IgD-negative memory B cell (primary cell): ENCODE results near the gene FOXP3. TPM values are rescaled to one million over a fixed set of nuclear protein-coding genes. Genes with fewer than 3 reads are reported as not detected.

Experiments
- H3K27ac Mint-ChIP-seq, 3 donors: one replicate each; pipeline ENCODE4 v1.8.0; 2020 to 2022; ENCODE audit warnings: mild to moderate bottlenecking in 3 of 3, mixed read lengths in 3 of 3, moderate library complexity in 1 of 3
- H3K27me3 Mint-ChIP-seq: one replicate; pipeline ENCODE4 v1.8.0; 2021; ENCODE audit warnings: mixed read lengths
- H3K36me3 Mint-ChIP-seq: one replicate; pipeline ENCODE4 v1.8.0; 2020; ENCODE audit warnings: mild to moderate bottlenecking, mixed read lengths
- H3K4me1 Mint-ChIP-seq, 3 donors: one replicate each; pipeline ENCODE4 v1.8.0; 2020 to 2022; ENCODE audit warnings: mixed read lengths in 3 of 3, mild to moderate bottlenecking in 1 of 3
- H3K4me3 Mint-ChIP-seq, 4 donors: one replicate each; pipeline ENCODE4 v1.8.0; 2020 to 2022; ENCODE audit warnings: mild to moderate bottlenecking in 4 of 4, mixed read lengths in 4 of 4, moderate library complexity in 3 of 4
- H3K9me3 Mint-ChIP-seq, 3 donors: one replicate each; pipeline ENCODE4 v1.8.0; 2020 to 2021; ENCODE audit warnings: mixed read lengths in 3 of 3, mild to moderate bottlenecking in 1 of 3
- polyA plus RNA-seq: library from polyadenylated mRNA; unstranded; fragments of 300-500 nt; fragmentation: Illumina TruSeq; gene quantifications from one replicate; pipeline ENCODE4 v1.2.3, GENCODE V29; 2021

The FOXP3 gene
- polyA plus RNA-seq, 1 donor from 2014 or later: 0.09 TPM

GRCh38 chrX:49266523-49267445 lies 2.3 kb upstream of the FOXP3 start:
- H3K4me3 Mint-ChIP-seq: peak overlapping the region in 3 of 4 donors; percentile 2 to 55 (median 48)

GRCh38 chrX:49263631-49264030 lies 879 bp downstream of the FOXP3 start:
- no peaks in the 10 kb centered on the region for H3K36me3 Mint-ChIP-seq
- H3K9me3 Mint-ChIP-seq: no peaks in the 10 kb centered on the region
- H3K27me3 Mint-ChIP-seq: peaks cover 7% of the 10 kb centered on the region
- peak overlapping the region in 1 of 3 donors; percentile 34 for H3K27ac Mint-ChIP-seq
- peaks cover 0 to 5% (median 0%) of the 10 kb centered on the region in 3 donors for H3K4me1 Mint-ChIP-seq
- H3K4me3 Mint-ChIP-seq: no peak overlapping the region

More at GRCh38 chrX:49266523-49267445, 2.3 kb upstream of the FOXP3 start:
- Mint-ChIP-seq H3K4me1 (peaks cover 5 to 10% (median 7%) of the 10 kb centered on the region in 3 donors), H3K9me3 (no peaks in the 10 kb centered on the region), H3K36me3 (peaks cover 3% of the 10 kb centered on the region), H3K27ac (peak overlapping the region in 1 of 3 donors; percentile 40), H3K27me3 (peaks cover 2% of the 10 kb centered on the region)

DNA sequence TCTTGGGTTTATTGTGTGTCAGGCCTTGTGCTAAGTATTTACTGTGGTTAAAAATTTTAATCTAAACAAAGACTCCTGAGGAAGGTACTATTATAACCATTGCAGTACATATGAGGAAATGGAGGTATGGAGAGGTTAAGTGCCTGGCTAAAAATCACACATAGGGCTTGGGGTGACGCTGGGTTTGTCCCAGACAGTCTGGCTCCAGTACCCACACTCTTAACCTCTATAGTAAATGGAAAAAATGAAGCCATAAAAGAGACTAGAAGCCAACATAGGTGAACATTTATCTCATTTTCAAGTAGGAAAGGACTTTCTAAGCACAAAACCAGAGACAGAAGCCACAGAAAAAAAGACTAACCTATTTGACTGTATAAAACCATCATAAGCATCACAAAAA lies 1.9 kb downstream of the FOXP3 start:
- no peak overlapping the region for H3K4me3 Mint-ChIP-seq
- peaks cover 0 to 6% (median 0%) of the 10 kb centered on the region in 3 donors for H3K4me1 Mint-ChIP-seq
- no peaks in the 10 kb centered on the region for H3K9me3 Mint-ChIP-seq
- H3K36me3 Mint-ChIP-seq: no peaks in the 10 kb centered on the region
- peaks cover 7% of the 10 kb centered on the region for H3K27me3 Mint-ChIP-seq
- no peak overlapping the region for H3K27ac Mint-ChIP-seq

- Mint-ChIP-seq H3K4me1 (peaks cover 0 to 5% (median 0%) of the 10 kb centered on the region in 3 donors), H3K27ac (no peak overlapping the region), H3K27me3 (peaks cover 7% of the 10 kb centered on the region), H3K36me3 (no peaks in the 10 kb centered on the region), H3K4me3 (no peak overlapping the region), H3K9me3 (no peaks in the 10 kb centered on the region)
Measured at GRCh38 chrX:49260221-49260985, 4.1 kb downstream of the FOXP3 start.

DNA sequence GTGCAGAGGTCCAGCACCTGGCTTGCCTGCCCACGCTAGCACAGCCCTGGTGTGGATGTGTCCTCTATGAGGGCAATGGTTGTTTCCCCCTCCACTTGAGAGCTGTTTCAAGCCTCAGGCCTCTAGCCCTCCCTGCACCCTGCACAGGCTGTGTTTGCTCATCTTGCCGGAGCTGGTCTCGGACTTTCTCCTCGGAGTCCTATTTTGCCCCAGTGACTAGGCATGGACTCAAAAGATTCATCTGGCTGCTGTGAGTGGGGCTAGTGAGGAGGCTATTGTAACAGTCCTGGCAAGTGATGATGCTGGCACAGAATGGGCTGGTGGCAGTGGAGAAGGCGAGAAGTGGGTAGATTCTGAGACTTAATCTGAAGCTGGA lies 5.8 kb downstream of the FOXP3 start:
- Mint-ChIP-seq H3K36me3 (no peaks in the 10 kb centered on the region), H3K27me3 (peaks cover 5% of the 10 kb centered on the region), H3K4me1 (peaks cover 0 to 5% (median 0%) of the 10 kb centered on the region in 3 donors), H3K9me3 (no peaks in the 10 kb centered on the region), H3K27ac (no peak overlapping the region), H3K4me3 (peak overlapping the region in 1 of 4 donors; percentile 65)

DNA sequence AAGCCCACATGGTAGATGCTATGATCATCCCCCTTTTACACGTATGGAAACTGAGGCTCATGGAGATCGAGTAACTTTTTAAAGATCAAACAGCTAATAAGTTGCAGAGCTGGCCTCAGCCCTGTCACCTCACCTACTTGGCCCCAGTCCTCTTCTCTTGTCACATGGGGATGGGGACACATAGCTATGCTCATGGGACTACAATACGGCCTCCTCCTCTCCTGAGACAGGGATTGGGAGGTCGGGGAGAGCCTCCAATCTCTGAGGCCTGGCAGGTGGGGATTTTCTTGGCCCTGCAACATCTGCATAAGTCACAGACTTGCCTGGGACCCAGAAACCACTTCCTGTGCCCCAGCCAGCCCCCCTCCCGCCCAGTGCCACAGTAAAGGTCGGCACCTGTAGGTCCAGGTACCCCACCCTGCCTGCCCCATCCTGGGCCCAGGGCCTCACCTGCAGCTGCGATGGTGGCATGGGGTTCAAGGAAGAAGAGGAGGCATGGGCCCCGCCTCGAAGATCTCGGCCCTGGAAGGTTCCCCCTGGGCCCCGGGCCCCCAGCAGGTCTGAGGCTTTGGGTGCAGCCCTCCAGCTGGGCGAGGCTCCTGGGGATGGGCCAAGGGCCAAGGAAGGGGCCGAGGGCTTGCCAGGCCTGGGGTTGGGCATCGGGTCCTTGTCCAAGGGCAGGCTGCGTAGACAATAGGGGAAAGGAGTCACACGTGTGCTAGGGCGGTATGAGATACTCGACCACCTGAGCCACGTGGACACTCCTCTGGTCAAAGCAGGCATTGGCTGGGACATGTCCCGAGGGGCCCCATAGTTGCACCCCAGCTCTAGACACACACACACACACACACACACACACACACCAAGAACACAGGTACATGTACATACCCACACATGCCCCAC lies 6.4 kb downstream of the FOXP3 start:
- Mint-ChIP-seq H3K4me3 (peak overlapping the region in 1 of 4 donors; percentile 56), H3K36me3 (no peaks in the 10 kb centered on the region), H3K4me1 (peaks cover 0 to 5% (median 0%) of the 10 kb centered on the region in 3 donors), H3K27ac (no peak overlapping the region), H3K27me3 (peaks cover 5% of the 10 kb centered on the region), H3K9me3 (no peaks in the 10 kb centered on the region)

DNA sequence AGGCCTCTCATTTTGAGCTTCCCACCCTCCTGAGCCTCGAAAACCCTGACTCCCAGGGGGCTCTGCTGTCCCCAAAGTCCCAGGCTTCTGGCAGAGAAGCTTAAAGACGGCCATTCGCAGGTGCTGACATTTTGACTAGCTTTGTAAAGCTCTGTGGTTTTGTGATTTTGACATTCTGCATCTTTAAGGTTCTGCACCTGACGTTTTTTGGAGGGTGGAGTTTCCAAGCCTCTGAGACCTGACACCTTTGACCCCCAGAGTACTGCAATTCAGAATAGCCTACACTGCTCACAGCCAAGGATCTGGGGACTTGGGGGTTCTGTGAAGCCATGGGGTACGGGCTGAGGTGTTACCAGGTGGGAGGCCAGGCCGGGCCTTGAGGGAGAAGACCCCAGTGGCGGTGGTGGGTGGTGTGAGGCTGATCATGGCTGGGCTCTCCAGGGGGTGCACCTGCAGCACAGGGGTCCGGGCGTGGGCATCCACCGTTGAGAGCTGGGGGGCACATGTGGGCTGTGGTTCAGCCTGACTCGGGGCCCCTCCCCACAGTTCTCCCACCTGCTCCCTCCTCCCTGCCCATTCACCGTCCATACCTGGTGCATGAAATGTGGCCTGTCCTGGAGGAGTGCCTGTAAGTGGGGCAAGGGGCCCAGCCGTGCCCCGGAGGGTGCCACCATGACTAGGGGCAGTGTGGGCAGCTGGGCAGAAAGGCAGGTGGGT lies 7.3 kb downstream of the FOXP3 start:
- Mint-ChIP-seq H3K27ac (no peak overlapping the region), H3K4me1 (peaks cover 0 to 5% (median 0%) of the 10 kb centered on the region in 3 donors), H3K36me3 (no peaks in the 10 kb centered on the region), H3K27me3 (peaks cover 5% of the 10 kb centered on the region), H3K4me3 (peak overlapping the region in 1 of 4 donors; percentile 56), H3K9me3 (no peaks in the 10 kb centered on the region)

GRCh38 chrX:49256268-49256995 lies 8.1 kb downstream of the FOXP3 start:
- Mint-ChIP-seq H3K27me3 (peaks cover 5% of the 10 kb centered on the region), H3K4me1 (peaks cover 0 to 5% (median 0%) of the 10 kb centered on the region in 3 donors), H3K9me3 (no peaks in the 10 kb centered on the region), H3K27ac (no peak overlapping the region), H3K4me3 (no peak overlapping the region), H3K36me3 (no peaks in the 10 kb centered on the region)

GRCh38 chrX:49254639-49255038 lies 9.9 kb downstream of the FOXP3 start:
- peaks cover 0 to 5% (median 2%) of the 10 kb centered on the region in 3 donors for H3K4me1 Mint-ChIP-seq
- H3K27me3 Mint-ChIP-seq: peaks cover 2% of the 10 kb centered on the region
- H3K9me3 Mint-ChIP-seq: no peaks in the 10 kb centered on the region
- H3K36me3 Mint-ChIP-seq: no peaks in the 10 kb centered on the region
- no peak overlapping the region for H3K4me3 Mint-ChIP-seq
- no peak overlapping the region for H3K27ac Mint-ChIP-seq

- Mint-ChIP-seq H3K27ac (no peak overlapping the region), H3K4me1 (peaks cover 0 to 2% (median 0%) of the 10 kb centered on the region in 3 donors), H3K27me3 (no peaks in the 10 kb centered on the region), H3K36me3 (no peaks in the 10 kb centered on the region), H3K4me3 (no peak overlapping the region), H3K9me3 (no peaks in the 10 kb centered on the region)
Measured at GRCh38 chrX:49251325-49251724, 13.2 kb downstream of the FOXP3 start.

DNA sequence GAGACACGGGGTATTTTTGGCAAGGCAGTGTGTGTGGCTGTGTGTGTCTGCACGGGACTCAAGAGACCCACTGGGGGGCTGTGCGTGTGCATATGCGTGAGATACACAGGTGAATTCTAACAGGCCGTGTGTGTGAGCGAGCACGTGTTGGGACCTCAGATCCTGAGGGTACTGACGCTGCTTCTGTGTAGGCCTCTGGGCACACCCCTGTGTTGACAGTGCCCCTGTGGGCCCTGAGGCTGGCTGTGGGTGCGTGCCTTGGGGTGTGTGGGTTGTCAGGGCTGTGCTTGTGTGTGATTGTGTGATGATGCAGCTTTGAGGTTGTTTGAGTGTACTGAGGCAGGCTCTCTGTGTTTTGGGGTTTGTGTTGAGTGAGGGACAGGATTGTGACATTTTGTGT lies 13.9 kb downstream of the FOXP3 start:
- Mint-ChIP-seq H3K27ac (peak overlapping the region in 1 of 3 donors; percentile 81), H3K4me3 (peak overlapping the region in 1 of 4 donors; percentile 84), H3K27me3 (no peaks in the 10 kb centered on the region), H3K4me1 (peaks cover 0 to 2% (median 0%) of the 10 kb centered on the region in 3 donors), H3K9me3 (no peaks in the 10 kb centered on the region), H3K36me3 (no peaks in the 10 kb centered on the region)

DNA sequence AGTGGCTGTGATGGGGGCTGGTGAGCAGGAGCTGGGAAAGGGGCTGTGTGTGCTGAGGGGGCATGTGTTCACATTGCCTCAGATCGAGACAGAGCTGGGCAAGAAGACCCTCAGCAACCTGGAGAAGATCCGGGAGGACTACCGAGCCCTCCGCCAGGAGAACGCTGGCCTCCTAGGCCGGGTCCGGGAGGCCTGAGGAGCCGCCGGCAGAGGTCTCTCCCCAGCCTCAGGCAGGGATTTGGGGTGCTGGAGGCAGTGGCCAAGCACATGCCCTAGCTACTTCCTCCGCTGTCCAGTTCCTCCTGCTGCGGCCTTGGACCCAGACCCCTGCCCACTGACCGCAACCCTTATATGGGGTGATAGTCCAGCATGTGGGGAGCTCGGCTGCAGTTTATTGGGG lies 14.4 kb downstream of the FOXP3 start:
- Mint-ChIP-seq H3K36me3 (no peaks in the 10 kb centered on the region), H3K27ac (peak overlapping the region in 1 of 3 donors; percentile 81), H3K4me1 (peaks cover 0 to 2% (median 0%) of the 10 kb centered on the region in 3 donors), H3K27me3 (no peaks in the 10 kb centered on the region), H3K4me3 (no peak overlapping the region), H3K9me3 (no peaks in the 10 kb centered on the region)

DNA sequence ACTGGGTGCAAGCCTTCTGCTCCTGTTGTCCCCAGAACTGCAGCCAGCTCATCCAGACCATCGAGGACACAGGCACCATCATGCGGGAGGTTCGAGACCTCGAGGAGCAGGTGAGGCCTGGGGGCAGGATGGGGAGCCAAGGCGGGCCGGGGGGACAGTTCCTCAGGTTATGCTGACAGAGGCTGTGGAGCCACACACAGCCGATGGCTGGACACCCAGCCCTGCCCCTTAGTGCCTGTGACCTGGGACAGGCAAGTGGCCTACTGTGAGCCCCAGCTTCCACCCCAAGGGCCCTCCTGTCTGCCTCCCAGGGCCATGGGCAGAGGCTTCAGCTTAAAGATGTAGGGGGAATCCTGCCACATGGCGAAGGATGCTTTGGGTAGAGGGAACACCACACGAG lies 14.9 kb downstream of the FOXP3 start:
- Mint-ChIP-seq H3K4me3 (no peak overlapping the region), H3K4me1 (peaks cover 0 to 2% (median 0%) of the 10 kb centered on the region in 3 donors), H3K27me3 (no peaks in the 10 kb centered on the region), H3K36me3 (no peaks in the 10 kb centered on the region), H3K27ac (peak overlapping the region in 1 of 3 donors; percentile 81), H3K9me3 (no peaks in the 10 kb centered on the region)
